ENCODE measurements around the gene MSI2. TPM values are rescaled to one million over a fixed set of nuclear protein-coding genes. Genes with fewer than 3 reads are reported as not detected.
A peak's percentile ranks its signal among the peaks of the same experiment; 100 is the strongest.

MSI2 gene
- total RNA-seq, 3 donors from 2014 or later = 13.4 to 89.1 (median 71.1) TPM

- intact Hi-C loops (cut with DNase I; ENCODE audit: low total_unique reads) = loop anchor here (10.0 kb wide), 1 partner anchor 921 kb away; no protein-coding TSS in a partner anchor
- no peaks in the 10 kb centered on the region for H3K36me3 ChIP-seq
These were observed 350.0 kb downstream of the MSI2 start for GRCh38 chr17:57606111-57606875.

DNA sequence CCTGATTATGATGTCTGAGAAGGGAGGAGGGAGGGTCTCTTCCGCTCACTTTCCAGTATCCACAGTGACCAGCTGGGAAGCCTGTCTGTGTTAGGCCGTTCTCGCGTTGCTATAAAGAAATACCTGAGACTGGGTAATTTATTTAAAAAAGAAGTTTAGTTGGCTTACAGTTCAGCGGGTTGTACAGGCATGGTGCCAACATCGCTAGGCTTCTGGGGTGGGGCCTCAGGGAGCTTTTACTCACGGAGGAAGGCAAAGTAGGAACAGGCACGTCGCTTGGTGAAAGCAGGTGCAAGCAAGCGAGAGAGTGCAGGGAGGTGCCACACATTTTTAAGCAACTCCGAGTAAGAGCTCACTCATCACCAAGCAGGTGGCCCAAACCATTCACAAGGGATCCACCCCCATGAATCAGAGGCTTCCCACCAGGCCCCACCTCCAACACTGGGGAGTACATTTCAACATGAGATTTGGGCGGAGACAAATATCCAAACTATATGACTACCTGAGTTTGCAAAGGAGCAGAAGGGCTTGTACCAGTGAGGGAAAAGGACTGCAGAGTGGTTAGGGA, 351.3 kb downstream of the MSI2 start:
- TF ChIP-seq POLR2A (IDR thresholded peaks at IDR 0.05) (no peak), POLR2AphosphoS5 (IDR thresholded peaks at IDR 0.05) (no peak)
- TF ChIP-seq, protein P1, sequence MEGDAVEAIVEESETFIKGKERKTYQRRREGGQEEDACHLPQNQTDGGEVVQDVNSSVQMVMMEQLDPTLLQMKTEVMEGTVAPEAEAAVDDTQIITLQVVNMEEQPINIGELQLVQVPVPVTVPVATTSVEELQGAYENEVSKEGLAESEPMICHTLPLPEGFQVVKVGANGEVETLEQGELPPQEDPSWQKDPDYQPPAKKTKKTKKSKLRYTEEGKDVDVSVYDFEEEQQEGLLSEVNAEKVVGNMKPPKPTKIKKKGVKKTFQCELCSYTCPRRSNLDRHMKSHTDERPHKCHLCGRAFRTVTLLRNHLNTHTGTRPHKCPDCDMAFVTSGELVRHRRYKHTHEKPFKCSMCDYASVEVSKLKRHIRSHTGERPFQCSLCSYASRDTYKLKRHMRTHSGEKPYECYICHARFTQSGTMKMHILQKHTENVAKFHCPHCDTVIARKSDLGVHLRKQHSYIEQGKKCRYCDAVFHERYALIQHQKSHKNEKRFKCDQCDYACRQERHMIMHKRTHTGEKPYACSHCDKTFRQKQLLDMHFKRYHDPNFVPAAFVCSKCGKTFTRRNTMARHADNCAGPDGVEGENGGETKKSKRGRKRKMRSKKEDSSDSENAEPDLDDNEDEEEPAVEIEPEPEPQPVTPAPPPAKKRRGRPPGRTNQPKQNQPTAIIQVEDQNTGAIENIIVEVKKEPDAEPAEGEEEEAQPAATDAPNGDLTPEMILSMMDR (IDR thresholded peaks at IDR 0.05) = no peak
- peak overlapping the region in 1 of 2 donors; percentile 78 for H3K27ac ChIP-seq
- H3K27me3 ChIP-seq = no peaks in the 10 kb centered on the region
- H3K9me3 ChIP-seq = no peaks in the 10 kb centered on the region
- peaks cover 3 to 7% of the 10 kb centered on the region in 2 donors for H3K4me1 ChIP-seq
- H3K36me3 ChIP-seq = no peaks in the 10 kb centered on the region
- intact Hi-C loops (cut with DNase I; ENCODE audit: low total_unique reads) = loop anchor here (10.0 kb wide), 1 partner anchor 923 kb away; no protein-coding TSS in a partner anchor
- no peak overlapping the region for H3K4me3 ChIP-seq
- DNase-seq (ENCODE audit: low spot score in 2 of 2) = peak in 1 of 2 donors; percentile 38

More at GRCh38 chr17:57606111-57606875, 350.0 kb downstream of the MSI2 start:
- H3K9me3 ChIP-seq = no peaks in the 10 kb centered on the region
- peak overlapping the region; percentile 36 to 40 for H3K27ac ChIP-seq
- TF ChIP-seq, protein P1 (IDR thresholded peaks at IDR 0.05) = no peak
- TF ChIP-seq POLR2A (IDR thresholded peaks at IDR 0.05) (no peak), POLR2AphosphoS5 (IDR thresholded peaks at IDR 0.05) (no peak)
- H3K4me3 ChIP-seq = no peak overlapping the region
- peaks cover 3 to 7% of the 10 kb centered on the region in 2 donors for H3K4me1 ChIP-seq
- peak in 1 of 2 donors; percentile 36 for DNase-seq (ENCODE audit: low spot score in 2 of 2)
- no peaks in the 10 kb centered on the region for H3K27me3 ChIP-seq

- H3K4me1 ChIP-seq = peaks cover 3 to 7% of the 10 kb centered on the region in 2 donors
- intact Hi-C loops (cut with DNase I; ENCODE audit: low total_unique reads) = loop anchor here (10.0 kb wide), 1 partner anchor 924 kb away; no protein-coding TSS in a partner anchor
- peak overlapping the region; percentile 78 to 81 for H3K27ac ChIP-seq
- no peak for TF ChIP-seq POLR2A (IDR thresholded peaks at IDR 0.05)
- no peak for TF ChIP-seq POLR2AphosphoS5 (IDR thresholded peaks at IDR 0.05)
- no peak overlapping the region for H3K4me3 ChIP-seq
- no peaks in the 10 kb centered on the region for H3K9me3 ChIP-seq
- no peaks in the 10 kb centered on the region for H3K27me3 ChIP-seq
- DNase-seq (ENCODE audit: low spot score in 2 of 2) = peak in 1 of 2 donors; percentile 39
- no peaks in the 10 kb centered on the region for H3K36me3 ChIP-seq
These were observed 352.2 kb downstream of the MSI2 start for GRCh38 chr17:57608369-57609124.

DNA sequence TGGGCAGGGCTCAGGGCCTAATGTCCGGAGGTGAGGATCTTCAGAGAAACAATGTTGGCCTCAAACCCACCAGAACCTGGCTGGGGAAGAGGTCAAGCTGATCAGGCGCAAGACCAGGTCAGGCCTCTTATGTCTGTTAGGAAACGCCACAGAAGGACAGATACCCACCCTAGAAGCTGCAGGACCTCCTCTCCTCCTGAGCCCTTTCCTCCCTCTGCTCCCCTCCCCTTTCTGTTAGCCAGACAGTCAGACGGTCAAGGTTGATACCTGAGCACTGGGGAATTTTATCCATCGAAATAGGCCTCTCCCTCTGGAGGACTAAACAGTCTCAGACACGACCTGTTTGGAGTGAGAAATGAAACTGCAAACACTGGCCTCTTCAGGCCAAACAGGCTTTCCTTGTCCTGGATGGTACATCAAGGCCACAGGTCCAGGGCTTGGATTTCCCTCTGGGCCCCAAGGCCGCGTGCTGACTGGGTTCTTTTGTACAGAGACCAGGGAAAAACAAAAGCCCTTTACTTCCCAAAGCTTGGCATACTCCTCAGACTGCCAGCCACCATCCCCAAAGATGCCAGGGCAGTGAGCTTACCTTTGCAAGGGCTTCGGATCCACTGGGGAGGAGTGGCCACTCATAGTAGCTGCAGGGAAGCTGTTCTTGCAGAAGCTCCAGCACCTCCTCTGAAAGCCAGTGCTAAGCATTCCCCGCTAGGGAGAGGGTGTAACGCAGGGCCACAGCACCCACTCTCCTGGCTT, 353.0 kb downstream of the MSI2 start:
- intact Hi-C loops (cut with DNase I; ENCODE audit: low total_unique reads) = loop anchor here (10.0 kb wide), 1 partner anchor 924 kb away; no protein-coding TSS in a partner anchor
- DNase-seq (ENCODE audit: low spot score in 2 of 2) = peak; percentile 51 to 74

More for the DNA sequence above, 353.0 kb downstream of the MSI2 start:
- Histone ChIP-seq H3K36me3 (no peaks in the 10 kb centered on the region), H3K27me3 (no peaks in the 10 kb centered on the region), H3K4me1 (peaks cover 3 to 7% of the 10 kb centered on the region in 2 donors), H3K27ac (peak overlapping the region; percentile 78 to 81), H3K9me3 (no peaks in the 10 kb centered on the region), H3K4me3 (no peak overlapping the region)
- TF ChIP-seq POLR2AphosphoS5 (IDR thresholded peaks at IDR 0.05) (no peak), POLR2A (IDR thresholded peaks at IDR 0.05) (no peak)
- TF ChIP-seq, protein P1 (IDR thresholded peaks at IDR 0.05) = peak in 1 of 3 donors; percentile 22
